ENCODE data around the gene CD200R1L. TPM values are rescaled to one million over a fixed set of nuclear protein-coding genes. Genes with fewer than 3 reads are reported as not detected.

CD200R1L gene
- total and polyA plus RNA-seq, 10 donors, result not detected

DNA sequence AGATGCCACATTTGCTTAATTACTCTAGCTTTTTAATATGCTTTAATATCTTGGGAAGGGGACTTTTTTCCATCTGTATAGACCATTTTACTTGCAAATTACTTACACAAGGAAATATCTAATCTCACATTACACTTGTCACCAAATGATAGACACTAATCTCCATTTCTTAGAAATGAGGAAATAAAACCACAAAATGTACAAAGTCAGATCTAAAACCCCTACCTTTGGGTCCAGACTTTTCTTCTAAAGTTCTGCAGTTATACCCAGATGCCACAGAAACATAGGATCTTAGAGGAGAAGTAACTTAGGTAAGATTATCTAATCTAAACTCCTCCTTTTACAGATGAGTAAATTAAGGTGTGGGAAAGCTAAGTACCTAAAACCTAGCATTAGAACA, 44.3 kb downstream of the CD200R1L start:
- Histone ChIP-seq H3K9me3 (no peaks in the 10 kb centered on the region), H3K4me3 (no peak overlapping the region), H3K4me1 (no peaks in the 10 kb centered on the region), H3K36me3 (no peaks in the 10 kb centered on the region), H3K27me3 (replicated peaks in 1 of 7) (no peaks in the 10 kb centered on the region), H3K27ac (no peak overlapping the region)
- TF ChIP-seq, protein P1, sequence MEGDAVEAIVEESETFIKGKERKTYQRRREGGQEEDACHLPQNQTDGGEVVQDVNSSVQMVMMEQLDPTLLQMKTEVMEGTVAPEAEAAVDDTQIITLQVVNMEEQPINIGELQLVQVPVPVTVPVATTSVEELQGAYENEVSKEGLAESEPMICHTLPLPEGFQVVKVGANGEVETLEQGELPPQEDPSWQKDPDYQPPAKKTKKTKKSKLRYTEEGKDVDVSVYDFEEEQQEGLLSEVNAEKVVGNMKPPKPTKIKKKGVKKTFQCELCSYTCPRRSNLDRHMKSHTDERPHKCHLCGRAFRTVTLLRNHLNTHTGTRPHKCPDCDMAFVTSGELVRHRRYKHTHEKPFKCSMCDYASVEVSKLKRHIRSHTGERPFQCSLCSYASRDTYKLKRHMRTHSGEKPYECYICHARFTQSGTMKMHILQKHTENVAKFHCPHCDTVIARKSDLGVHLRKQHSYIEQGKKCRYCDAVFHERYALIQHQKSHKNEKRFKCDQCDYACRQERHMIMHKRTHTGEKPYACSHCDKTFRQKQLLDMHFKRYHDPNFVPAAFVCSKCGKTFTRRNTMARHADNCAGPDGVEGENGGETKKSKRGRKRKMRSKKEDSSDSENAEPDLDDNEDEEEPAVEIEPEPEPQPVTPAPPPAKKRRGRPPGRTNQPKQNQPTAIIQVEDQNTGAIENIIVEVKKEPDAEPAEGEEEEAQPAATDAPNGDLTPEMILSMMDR (IDR thresholded peaks at IDR 0.05 in 8 of 11, conservative IDR thresholded peaks at IDR 0.05 in 3 of 11), result no peak
- TF ChIP-seq POLR2A (IDR thresholded peaks at IDR 0.05) (no peak), POLR2AphosphoS5 (IDR thresholded peaks at IDR 0.05) (no peak)
- intact Hi-C loops (cut with DNase I; ENCODE audit: low total_unique reads), result no loop called here
- DNase-seq, result no peak

DNA sequence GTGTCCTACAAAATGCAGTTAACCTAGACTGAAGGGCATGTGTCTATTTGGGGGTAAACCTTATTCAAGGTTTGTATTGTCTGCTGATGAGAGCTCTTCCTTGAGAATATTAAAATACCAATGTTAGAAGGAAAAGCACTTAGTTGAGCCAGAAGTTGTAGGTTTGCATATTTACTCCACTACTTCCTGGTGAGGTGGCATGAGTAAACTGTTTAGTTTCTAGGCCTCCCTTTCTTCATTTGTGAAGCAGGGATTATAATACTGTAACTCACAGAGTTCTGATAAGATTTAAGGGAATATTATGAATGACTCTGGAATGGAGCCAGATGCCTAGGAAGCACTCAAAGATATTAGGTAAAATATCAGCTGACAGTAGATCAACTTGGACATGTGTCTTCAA, 46.7 kb downstream of the CD200R1L start:
- no peak overlapping the region for H3K4me3 ChIP-seq
- H3K36me3 ChIP-seq, result no peaks in the 10 kb centered on the region
- H3K9me3 ChIP-seq, result no peaks in the 10 kb centered on the region
- TF ChIP-seq POLR2A (IDR thresholded peaks at IDR 0.05) (no peak), POLR2AphosphoS5 (IDR thresholded peaks at IDR 0.05) (no peak)
- TF ChIP-seq, protein P1 (IDR thresholded peaks at IDR 0.05 in 8 of 11, conservative IDR thresholded peaks at IDR 0.05 in 3 of 11), result no peak
- no peaks in the 10 kb centered on the region for H3K27me3 ChIP-seq (replicated peaks in 1 of 7)
- intact Hi-C loops (cut with DNase I; ENCODE audit: low total_unique reads), result no loop called here
- H3K4me1 ChIP-seq, result peaks cover 0 to 7% (median 2%) of the 10 kb centered on the region in 6 donors
- H3K27ac ChIP-seq, result no peak overlapping the region
- no peak for DNase-seq

DNA sequence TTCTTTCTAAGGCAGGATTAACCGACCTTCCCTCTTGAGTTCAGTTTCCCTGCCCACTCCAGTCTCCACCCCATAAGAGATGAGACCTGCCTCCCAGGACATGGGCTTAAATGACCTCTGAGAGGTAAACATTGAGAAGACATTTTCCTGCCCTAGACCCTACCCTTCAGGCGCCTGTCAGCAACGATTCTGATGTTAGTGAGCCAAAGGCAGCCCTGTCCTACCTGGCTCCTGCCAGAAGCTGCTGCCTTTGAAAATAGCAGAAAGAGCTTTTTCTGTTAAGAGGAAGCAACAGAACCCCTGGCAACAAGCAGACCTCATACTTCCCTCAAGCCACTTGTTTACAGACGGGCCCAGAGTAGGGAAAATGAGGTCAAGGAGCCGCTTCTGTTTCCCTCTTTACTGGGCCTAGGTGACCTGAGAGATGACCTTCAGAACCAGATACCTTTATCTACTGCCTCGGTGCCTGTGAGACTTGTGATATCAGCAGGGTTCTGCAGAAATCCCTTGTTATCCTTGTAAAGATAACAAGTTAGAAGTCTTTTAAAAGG, 52.0 kb downstream of the CD200R1L start:
- DNase-seq, result no peak
- TF ChIP-seq POLR2AphosphoS5 (IDR thresholded peaks at IDR 0.05), result no peak
- TF ChIP-seq POLR2A (IDR thresholded peaks at IDR 0.05), result no peak
- TF ChIP-seq, protein P1 (IDR thresholded peaks at IDR 0.05 in 8 of 11, conservative IDR thresholded peaks at IDR 0.05 in 3 of 11), result no peak
- intact Hi-C loops (cut with DNase I; ENCODE audit: low total_unique reads), result no loop called here
- H3K4me1 ChIP-seq, result peaks cover 3 to 28% (median 20%) of the 10 kb centered on the region in 6 donors
- 21 to 39% (median 24%) methylated on average over 6 of the region's 6 CpGs for WGBS, 5 donors
- H3K4me3 ChIP-seq, result no peak overlapping the region
- peak overlapping the region in 2 of 8 donors; percentile 26 to 45 for H3K27ac ChIP-seq
- no peaks in the 10 kb centered on the region for H3K27me3 ChIP-seq (replicated peaks in 1 of 7)
- no peaks in the 10 kb centered on the region for H3K9me3 ChIP-seq
- H3K36me3 ChIP-seq, result no peaks in the 10 kb centered on the region

DNA sequence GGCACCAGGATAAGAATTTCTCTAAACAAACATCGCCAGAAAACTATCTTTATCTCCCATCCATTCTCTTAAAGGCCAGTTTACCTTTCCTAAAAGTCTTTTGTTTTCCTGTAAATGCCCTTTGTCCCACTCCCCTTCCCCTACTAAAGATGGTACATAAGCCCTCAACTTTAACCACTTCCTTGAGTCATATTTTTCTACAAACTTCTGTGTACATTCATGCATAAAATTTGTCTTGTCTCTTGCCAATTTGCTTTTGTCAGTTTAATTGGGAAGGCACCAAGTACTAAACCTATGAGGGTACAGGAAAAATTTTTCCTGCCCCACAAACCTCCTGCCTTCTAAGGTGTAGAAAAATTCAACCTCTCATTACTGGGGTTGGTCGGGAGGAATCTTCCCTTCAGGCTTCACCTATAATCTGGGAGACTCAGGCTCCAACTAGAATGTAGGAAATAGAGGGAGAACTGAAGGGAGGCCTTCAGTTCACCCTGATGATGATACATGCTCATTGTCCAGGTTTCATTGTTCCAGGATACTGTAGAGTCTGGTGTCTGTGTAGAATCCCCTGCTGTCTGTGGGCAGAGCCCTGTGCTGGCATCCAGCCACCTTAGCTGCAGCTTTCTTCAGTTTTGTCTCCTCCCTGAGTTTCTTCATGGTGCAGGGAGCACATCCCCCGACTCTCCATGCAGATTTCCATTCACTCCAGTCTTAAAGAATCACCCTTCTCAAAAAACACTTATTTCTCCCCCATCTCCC, 53.2 kb downstream of the CD200R1L start:
- H3K4me3 ChIP-seq, result no peak overlapping the region
- no peak for TF ChIP-seq POLR2AphosphoS5 (IDR thresholded peaks at IDR 0.05)
- TF ChIP-seq, protein P1 (IDR thresholded peaks at IDR 0.05 in 8 of 11, conservative IDR thresholded peaks at IDR 0.05 in 3 of 11), result no peak
- TF ChIP-seq POLR2A (IDR thresholded peaks at IDR 0.05), result no peak
- DNase-seq, result no peak
- no peaks in the 10 kb centered on the region for H3K27me3 ChIP-seq (replicated peaks in 1 of 7)
- no peaks in the 10 kb centered on the region for H3K36me3 ChIP-seq
- H3K27ac ChIP-seq, result no peak overlapping the region
- intact Hi-C loops (cut with DNase I; ENCODE audit: low total_unique reads), result no loop called here
- H3K9me3 ChIP-seq, result no peaks in the 10 kb centered on the region
- 72 to 90% (median 86%) methylated on average over 3 of the region's 3 CpGs for WGBS, 5 donors
- peaks cover 3 to 28% (median 20%) of the 10 kb centered on the region in 6 donors for H3K4me1 ChIP-seq

Data from spleen (tissue), 11 donors.